Choroid plexus epithelial cell (primary cell): ENCODE data around the gene TSPYL4.

Source experiments
- DNase-seq: peaks from one replicate; pipeline ENCODE4 v3.0.0-alpha.2; 2010; ENCODE audit warnings: low read depth
- H3K4me3 ChIP-seq: 2 replicates; pipeline ENCODE4 v1.5.1; 2011; ENCODE audit warnings: low read depth, mild to moderate bottlenecking, control low read depth, low read length, moderate library complexity
- CTCF ChIP-seq: conservative IDR thresholded peaks from 2 replicates; pipeline ENCODE4 v1.5.1; 2011; ENCODE audit warnings: low read depth, mild to moderate bottlenecking, control low read depth, inconsistent platforms, low read length, moderate library complexity

The TSPYL4 gene

DNA sequence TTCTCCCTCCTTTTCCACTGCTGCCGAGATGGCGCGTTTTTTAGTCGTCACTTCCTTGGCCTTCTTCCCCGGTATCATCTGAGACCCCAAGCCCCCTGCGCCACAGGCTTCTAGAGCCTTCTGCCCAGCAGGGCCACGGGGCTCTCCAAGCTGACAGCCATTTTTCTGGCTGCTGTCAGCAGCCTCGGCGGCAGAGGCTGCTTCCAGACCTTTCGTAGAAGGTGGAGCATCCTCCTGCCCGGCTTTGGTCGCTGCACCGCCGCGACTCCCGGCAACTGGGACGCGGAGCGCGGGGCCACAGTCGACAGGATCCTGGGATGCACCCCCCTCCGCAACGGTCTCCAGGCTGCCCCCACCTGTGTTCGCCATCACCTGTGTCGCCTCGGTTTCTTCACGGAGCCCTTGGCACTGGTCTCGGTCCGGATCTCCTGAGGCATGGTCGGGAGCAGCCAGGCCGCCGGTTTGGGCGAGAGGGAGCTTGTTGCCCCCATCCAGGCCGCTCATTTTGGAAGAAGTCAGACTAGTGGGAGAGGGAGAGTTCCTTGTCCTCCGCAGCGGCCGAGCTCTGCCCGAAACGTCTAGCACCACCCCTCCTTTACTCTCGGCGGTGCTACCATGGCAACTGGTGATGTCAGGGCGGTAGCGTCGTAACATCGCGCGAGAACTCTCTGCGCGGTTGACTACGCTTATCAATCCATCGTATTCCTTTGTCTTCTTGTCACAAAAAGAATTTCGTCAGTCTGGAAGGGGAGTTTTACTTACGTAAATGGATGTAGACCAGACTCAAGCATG, at the start of gene TSPYL4:
Gene TSPYL4, minus strand, starts transcription at position 571 of the 792 bp plus-strand sequence. Its CDS starts 67 bp downstream, at position 504.
- no peak for TF ChIP-seq CTCF
- DNase-seq, result peak; percentile 97
- peak within 1 kb of the TSS; percentile 93 for H3K4me3 ChIP-seq

GRCh38 chr6:116301104-116301503, 47.2 kb upstream of the TSPYL4 start:
- DNase-seq, result no peak
- no peak for TF ChIP-seq CTCF
- H3K4me3 ChIP-seq, result no peak overlapping the region

DNA sequence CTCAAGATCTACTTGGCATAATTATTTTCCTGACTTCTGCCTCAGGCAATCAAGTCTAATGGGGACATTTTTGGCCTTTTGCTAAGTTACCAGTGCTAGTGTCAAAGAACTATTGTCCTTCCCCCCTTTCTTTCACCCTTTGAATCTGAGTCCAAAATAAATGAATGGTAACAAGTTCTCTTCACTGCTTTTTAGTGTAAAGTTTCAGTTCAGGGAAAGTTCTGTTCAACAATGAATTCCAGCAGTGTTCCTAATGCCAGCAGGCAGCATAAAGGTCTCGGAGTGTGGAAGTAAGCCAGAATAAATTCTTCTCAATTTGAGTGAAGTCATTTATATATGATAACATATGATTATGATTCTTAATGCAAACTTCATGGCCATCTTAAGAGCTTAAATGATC, 46.7 kb upstream of the TSPYL4 start:
- DNase-seq, result no peak
- H3K4me3 ChIP-seq, result no peak overlapping the region
- no peak for TF ChIP-seq CTCF

DNA sequence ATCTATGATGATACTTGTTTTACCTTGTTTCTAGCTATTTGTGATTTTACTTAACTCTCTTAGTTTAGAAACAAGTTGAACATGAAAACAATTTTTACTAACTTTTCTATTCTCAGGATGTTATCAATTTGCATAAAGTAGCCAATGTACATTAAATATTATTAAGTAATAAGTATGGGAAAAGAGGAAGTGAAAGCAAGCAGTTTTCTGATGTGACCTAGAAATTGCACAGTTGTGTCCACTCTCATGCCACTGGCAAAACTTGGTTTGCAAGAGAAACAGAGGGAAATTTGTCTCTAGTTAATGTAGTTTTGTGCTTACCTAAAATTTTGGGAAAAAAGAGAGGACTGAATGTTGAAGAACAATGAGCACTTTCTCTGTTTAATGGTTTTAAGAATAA, 45.1 kb upstream of the TSPYL4 start:
- H3K4me3 ChIP-seq, result no peak overlapping the region
- no peak for TF ChIP-seq CTCF
- no peak for DNase-seq

GRCh38 chr6:116298273-116298672, 44.4 kb upstream of the TSPYL4 start:
- TF ChIP-seq CTCF, result no peak
- H3K4me3 ChIP-seq, result no peak overlapping the region
- no peak for DNase-seq

- no peak for TF ChIP-seq CTCF
Observed at GRCh38 chr6:116292553-116292952, 38.7 kb upstream of the TSPYL4 start.

More at GRCh38 chr6:116292553-116292952, 38.7 kb upstream of the TSPYL4 start:
- no peak for DNase-seq
- H3K4me3 ChIP-seq, result no peak overlapping the region
